ENCODE results near the gene RPGRIP1. TPM values are rescaled to one million over a fixed set of nuclear protein-coding genes. Genes with fewer than 3 reads are reported as not detected.
"Not testable (repeated sequence)": the region's sequence is repeated elsewhere in the genome, so short reads cannot be mapped to it uniquely, and the experiment has no call there.

Gene RPGRIP1
- total RNA-seq, 1 donor: under 0.01 TPM

DNA sequence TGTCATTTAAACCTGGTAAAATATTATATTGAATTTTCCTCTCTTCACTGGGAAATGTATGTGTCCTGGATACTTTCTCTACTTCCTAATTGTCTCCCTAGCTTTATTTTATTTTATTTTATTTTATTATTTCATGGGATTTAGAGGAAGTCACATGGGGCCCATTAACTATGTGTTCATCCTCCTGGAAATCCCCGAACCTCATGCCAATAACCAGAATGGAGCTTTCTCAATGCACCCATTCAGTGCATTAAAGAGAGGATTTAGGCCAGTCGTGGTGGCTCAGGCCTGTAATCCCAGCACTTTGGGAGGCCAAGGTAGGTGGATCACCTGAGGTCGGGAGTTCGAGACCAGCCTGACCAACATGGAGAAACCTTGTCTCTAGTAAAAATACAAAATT lies 1.3 kb upstream of the RPGRIP1 start:
- TF ChIP-seq, protein P1, sequence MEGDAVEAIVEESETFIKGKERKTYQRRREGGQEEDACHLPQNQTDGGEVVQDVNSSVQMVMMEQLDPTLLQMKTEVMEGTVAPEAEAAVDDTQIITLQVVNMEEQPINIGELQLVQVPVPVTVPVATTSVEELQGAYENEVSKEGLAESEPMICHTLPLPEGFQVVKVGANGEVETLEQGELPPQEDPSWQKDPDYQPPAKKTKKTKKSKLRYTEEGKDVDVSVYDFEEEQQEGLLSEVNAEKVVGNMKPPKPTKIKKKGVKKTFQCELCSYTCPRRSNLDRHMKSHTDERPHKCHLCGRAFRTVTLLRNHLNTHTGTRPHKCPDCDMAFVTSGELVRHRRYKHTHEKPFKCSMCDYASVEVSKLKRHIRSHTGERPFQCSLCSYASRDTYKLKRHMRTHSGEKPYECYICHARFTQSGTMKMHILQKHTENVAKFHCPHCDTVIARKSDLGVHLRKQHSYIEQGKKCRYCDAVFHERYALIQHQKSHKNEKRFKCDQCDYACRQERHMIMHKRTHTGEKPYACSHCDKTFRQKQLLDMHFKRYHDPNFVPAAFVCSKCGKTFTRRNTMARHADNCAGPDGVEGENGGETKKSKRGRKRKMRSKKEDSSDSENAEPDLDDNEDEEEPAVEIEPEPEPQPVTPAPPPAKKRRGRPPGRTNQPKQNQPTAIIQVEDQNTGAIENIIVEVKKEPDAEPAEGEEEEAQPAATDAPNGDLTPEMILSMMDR (IDR thresholded peaks at IDR 0.05; ENCODE audit: extremely low read depth, low read depth, low read length): no peak
- no peaks in the 10 kb centered on the region for H3K79me2 ChIP-seq (ENCODE audit: insufficient read depth, low read length)
- no peaks in the 10 kb centered on the region for H3K4me1 ChIP-seq (ENCODE audit: insufficient read depth, low read length)
- H3K27ac ChIP-seq (ENCODE audit: low read depth, low read length): no peak overlapping the region
- no peaks in the 10 kb centered on the region for H3K36me3 ChIP-seq (ENCODE audit: insufficient read depth, low read length)
- no peak overlapping the region for H3K4me2 ChIP-seq (ENCODE audit: insufficient read depth, low read length)
- no peaks in the 10 kb centered on the region for H4K20me1 ChIP-seq (ENCODE audit: insufficient read depth, low read length)
- no peak overlapping the region for H3K4me3 ChIP-seq (ENCODE audit: insufficient read depth, low read length)
- DNase-seq (ENCODE audit: insufficient read length, low spot score, missing footprints): no peak
- no peaks in the 10 kb centered on the region for H3K9me3 ChIP-seq (ENCODE audit: low read depth, low read length)
- H3K27me3 ChIP-seq (ENCODE audit: insufficient read depth, low read length): no peaks in the 10 kb centered on the region
- H2AFZ ChIP-seq (ENCODE audit: low read length): no peak overlapping the region

DNA sequence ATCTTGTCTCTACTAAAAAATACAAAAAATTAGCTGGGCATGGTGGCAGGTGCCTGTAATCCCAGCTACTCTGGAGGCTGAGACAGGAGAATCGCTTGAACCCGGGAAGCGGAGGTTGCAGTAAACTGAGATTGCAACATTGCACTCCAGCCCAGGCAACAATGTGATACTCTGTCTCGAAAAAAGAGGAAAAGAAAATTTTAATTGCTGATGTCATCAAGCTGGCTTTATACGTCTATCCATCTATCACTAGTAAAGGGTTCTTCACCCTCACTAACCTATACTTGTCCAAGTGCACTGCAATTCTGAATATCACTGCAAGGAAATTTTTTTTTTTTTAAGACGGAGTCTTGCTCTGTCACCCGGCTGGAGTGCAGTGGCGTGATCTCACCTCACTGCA lies 2.0 kb downstream of the RPGRIP1 start:
- H3K4me2 ChIP-seq (ENCODE audit: insufficient read depth, low read length); H3K4me1 ChIP-seq (ENCODE audit: insufficient read depth, low read length); DNase-seq (ENCODE audit: insufficient read length, low spot score, missing footprints); H3K9me3 ChIP-seq (ENCODE audit: low read depth, low read length); H2AFZ ChIP-seq (ENCODE audit: low read length); H3K79me2 ChIP-seq (ENCODE audit: insufficient read depth, low read length); H3K27ac ChIP-seq (ENCODE audit: low read depth, low read length); H3K36me3 ChIP-seq (ENCODE audit: insufficient read depth, low read length); H3K27me3 ChIP-seq (ENCODE audit: insufficient read depth, low read length); H3K4me3 ChIP-seq (ENCODE audit: insufficient read depth, low read length); H4K20me1 ChIP-seq (ENCODE audit: insufficient read depth, low read length): not testable (repeated sequence)

DNA sequence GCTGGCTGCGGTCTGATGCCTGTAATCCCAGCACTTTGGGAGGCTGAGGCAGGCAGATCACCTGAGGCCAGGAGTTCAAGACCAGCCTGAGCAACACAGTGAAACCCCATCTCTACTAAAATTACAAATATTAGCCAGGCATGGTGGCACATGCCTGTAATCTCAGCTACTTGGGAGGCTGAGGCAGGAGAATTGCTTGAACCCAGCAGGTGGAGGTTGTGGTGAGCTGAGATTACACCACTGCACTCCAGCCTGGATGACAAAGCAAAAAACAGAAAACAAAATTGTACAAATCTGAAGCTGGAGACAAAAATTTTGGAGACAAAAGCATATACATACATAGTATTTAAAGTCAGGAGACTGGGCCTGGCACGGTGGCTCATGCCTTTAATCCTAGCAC lies 6.6 kb downstream of the RPGRIP1 start:
- H3K4me3 ChIP-seq (ENCODE audit: insufficient read depth, low read length); H3K36me3 ChIP-seq (ENCODE audit: insufficient read depth, low read length); DNase-seq (ENCODE audit: insufficient read length, low spot score, missing footprints); H3K27me3 ChIP-seq (ENCODE audit: insufficient read depth, low read length); H3K4me1 ChIP-seq (ENCODE audit: insufficient read depth, low read length); H3K27ac ChIP-seq (ENCODE audit: low read depth, low read length); H4K20me1 ChIP-seq (ENCODE audit: insufficient read depth, low read length); H3K4me2 ChIP-seq (ENCODE audit: insufficient read depth, low read length); H3K79me2 ChIP-seq (ENCODE audit: insufficient read depth, low read length); H3K9me3 ChIP-seq (ENCODE audit: low read depth, low read length); H2AFZ ChIP-seq (ENCODE audit: low read length): not testable (repeated sequence)

DNA sequence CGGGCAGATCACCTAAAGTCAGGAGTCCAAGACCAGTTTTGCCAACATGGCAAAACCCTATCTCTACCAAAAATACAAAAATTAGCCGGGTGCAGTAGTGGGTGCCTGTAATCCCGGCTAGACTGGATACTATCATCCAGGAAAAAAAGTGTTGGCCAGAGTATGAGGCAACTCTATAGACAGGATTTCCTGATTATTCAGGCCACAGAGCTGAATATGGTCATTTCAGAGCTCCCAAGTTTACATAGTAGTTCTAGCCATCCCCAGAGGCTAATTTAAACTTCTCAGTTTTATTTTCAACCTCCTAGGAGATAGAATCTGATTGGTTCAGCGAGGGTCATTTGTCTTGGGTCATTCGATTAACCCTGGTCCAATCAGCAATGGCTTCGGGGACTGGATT lies 7.3 kb downstream of the RPGRIP1 start:
- TF ChIP-seq, protein P1 (IDR thresholded peaks at IDR 0.05; ENCODE audit: extremely low read depth, low read depth, low read length): no peak
- no peaks in the 10 kb centered on the region for H3K79me2 ChIP-seq (ENCODE audit: insufficient read depth, low read length)
- H3K27me3 ChIP-seq (ENCODE audit: insufficient read depth, low read length): no peaks in the 10 kb centered on the region
- no peaks in the 10 kb centered on the region for H3K4me1 ChIP-seq (ENCODE audit: insufficient read depth, low read length)
- H3K9me3 ChIP-seq (ENCODE audit: low read depth, low read length): no peaks in the 10 kb centered on the region
- no peak for DNase-seq (ENCODE audit: insufficient read length, low spot score, missing footprints)
- no peak overlapping the region for H3K27ac ChIP-seq (ENCODE audit: low read depth, low read length)
- H2AFZ ChIP-seq (ENCODE audit: low read length): no peak overlapping the region
- H3K36me3 ChIP-seq (ENCODE audit: insufficient read depth, low read length): no peaks in the 10 kb centered on the region
- no peak overlapping the region for H3K4me3 ChIP-seq (ENCODE audit: insufficient read depth, low read length)
- H3K4me2 ChIP-seq (ENCODE audit: insufficient read depth, low read length): no peak overlapping the region
- no peaks in the 10 kb centered on the region for H4K20me1 ChIP-seq (ENCODE audit: insufficient read depth, low read length)

DNA sequence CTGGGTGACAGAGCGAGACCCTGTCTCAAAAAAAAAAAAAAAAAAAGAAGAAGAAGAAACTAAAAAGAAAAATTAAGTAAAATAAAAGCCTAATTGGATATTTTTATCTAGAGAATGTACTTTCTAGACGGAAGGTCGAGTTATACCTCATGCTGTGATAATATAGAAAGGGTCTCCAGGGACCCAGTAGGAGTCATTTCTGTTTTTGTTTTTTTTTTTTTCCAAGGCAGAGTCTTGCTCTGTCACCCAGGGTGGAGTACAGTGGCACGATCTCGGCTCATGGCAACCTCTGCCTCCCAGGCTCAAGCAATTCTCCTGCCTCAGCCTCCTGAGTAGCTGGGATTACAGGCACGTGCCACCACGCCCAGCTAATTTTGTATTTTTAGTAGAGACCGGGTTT lies 14.1 kb downstream of the RPGRIP1 start:
- DNase-seq (ENCODE audit: insufficient read length, low spot score, missing footprints); H3K79me2 ChIP-seq (ENCODE audit: insufficient read depth, low read length); H2AFZ ChIP-seq (ENCODE audit: low read length); H3K4me2 ChIP-seq (ENCODE audit: insufficient read depth, low read length); H3K4me1 ChIP-seq (ENCODE audit: insufficient read depth, low read length); H3K27ac ChIP-seq (ENCODE audit: low read depth, low read length); H3K36me3 ChIP-seq (ENCODE audit: insufficient read depth, low read length); H3K27me3 ChIP-seq (ENCODE audit: insufficient read depth, low read length); H4K20me1 ChIP-seq (ENCODE audit: insufficient read depth, low read length); H3K9me3 ChIP-seq (ENCODE audit: low read depth, low read length); H3K4me3 ChIP-seq (ENCODE audit: insufficient read depth, low read length): not testable (repeated sequence)

All from osteoblast (primary cell).